HepG2 (cell line): ENCODE data around the gene CD3G. TPM values are rescaled to one million over a fixed set of nuclear protein-coding genes. Genes with fewer than 3 reads are reported as not detected.

ENCODE experiments used
- ATAC-seq: fragments of 200-7000 bp; cut with Tn5 transposase; 3 replicates; pipeline ENCODE4 v1.9.1; 2020; ENCODE audit warnings: mild to moderate bottlenecking, moderate library complexity
- BruUV-seq: library from RNA; stranded (reverse); fragments of 400-500 nt; replicated peaks from 2 replicates; lab custom pipeline; 2021; lab: Mats Ljungman, UMichigan
- CTCF ChIA-PET: fragments of 300-600 bp; formaldehyde crosslinking; extraction: SDS; loops from one replicate; lab custom pipeline; 2021; ENCODE audit warnings: low total read pairs, inconsistent platforms, low intra/inter-chr PET ratio; lab: Yijun Ruan, JAX
- POLR2A ChIA-PET: fragments of 350-600 bp; sonication (Branson Sonifier 250); formaldehyde crosslinking; loops from one replicate; lab custom pipeline; 2020; ENCODE audit warnings: antibody characterized with exemption, inconsistent platforms; lab: Yijun Ruan, JAX
- DNase-seq: peaks from one replicate; pipeline ENCODE4 v3.0.0-alpha.2; 2015; ENCODE audit warnings: low spot score
- FAIRE-seq: peaks from 3 replicates; lab custom pipeline; 2011; peaks lifted over from hg19 to GRCh38; lab: Jason Lieb, UNC
- H2AFZ ChIP-seq: one replicate; pipeline ENCODE4 v1.6.1; 2011; ENCODE audit warnings: low read length, inconsistent platforms
- H3K27ac ChIP-seq: fragments of 300-600 bp; 3 replicates; pipeline ENCODE4 v1.8.0; 2011; ENCODE audit warnings: mixed run types, mild to moderate bottlenecking, mixed read lengths, low read length, inconsistent platforms; ENCODE audit not compliant: insufficient read depth; ENCODE audit errors: extremely low read length
- H3K27me3 ChIP-seq, 2 experiments: fragments of 200-600 bp in 1 of 2; 2 replicates in 1 of 2; 3 replicates in 1 of 2; pipeline versions ENCODE4 v1.6.0 to v1.8.0; 2011; ENCODE audit warnings: low read length in 2 of 2, mild to moderate bottlenecking in 2 of 2, moderate library complexity in 2 of 2, inconsistent platforms in 1 of 2; ENCODE audit not compliant: insufficient read depth in 2 of 2, control insufficient read depth in 1 of 2
- H3K36me3 ChIP-seq, 2 experiments: fragments of 200-600 bp in 1 of 2; replicated peaks in 1 of 2; 2 replicates in 1 of 2; 3 replicates in 1 of 2; pipeline versions ENCODE4 v1.5.1 to v1.8.0; 2011; ENCODE audit warnings: low read length in 2 of 2, inconsistent platforms in 1 of 2; ENCODE audit not compliant: insufficient read depth in 2 of 2, control insufficient read depth in 1 of 2
- H3K4me1 ChIP-seq: 2 replicates; pipeline ENCODE4 v1.5.1; 2012; ENCODE audit warnings: low read length, inconsistent platforms; ENCODE audit not compliant: insufficient read depth
- H3K4me2 ChIP-seq: 2 replicates; pipeline ENCODE4 v1.6.0; 2011; ENCODE audit warnings: low read depth, low read length, inconsistent platforms
- H3K4me3 ChIP-seq, 3 experiments: fragments of 200-600 bp in 1 of 3; sonication (generic), shearing (Covaris generic) in 1 of 3; replicated peaks in 1 of 3; 2 replicates each; pipeline ENCODE4 v1.5.1; 2011 to 2016; ENCODE audit warnings: low read length in 3 of 3, inconsistent platforms in 2 of 3, low read depth in 2 of 3, mild to moderate bottlenecking in 2 of 3, control low read depth in 1 of 3, mixed read lengths in 1 of 3; ENCODE audit not compliant: insufficient read depth in 1 of 3
- H3K79me2 ChIP-seq: one replicate; pipeline ENCODE4 v1.6.1; 2011; ENCODE audit warnings: low read length, inconsistent platforms; ENCODE audit not compliant: insufficient read depth
- H3K9ac ChIP-seq: 2 replicates; pipeline ENCODE4 v1.6.0; 2011; ENCODE audit warnings: mild to moderate bottlenecking, low read depth, low read length, inconsistent platforms; ENCODE audit not compliant: insufficient read depth
- H3K9me3 ChIP-seq: 2 replicates; pipeline ENCODE4 v1.5.1; 2012; ENCODE audit warnings: mild to moderate bottlenecking, low read length
- H4K20me1 ChIP-seq: 2 replicates; pipeline ENCODE4 v1.6.0; 2011; ENCODE audit warnings: inconsistent platforms, mild to moderate bottlenecking, low read length, moderate library complexity; ENCODE audit not compliant: insufficient read depth
- FOXJ3 ChIP-seq: sonication (generic); formaldehyde crosslinking; IDR thresholded peaks from 2 replicates; pipeline ENCODE4 v1.4.0; 2020; ENCODE audit warnings: missing genetic modification reagents, mild to moderate bottlenecking, borderline replicate concordance
- TCF7 ChIP-seq: sonication (generic); IDR thresholded peaks from 2 replicates; pipeline ENCODE4 v1.6.1; 2016; ENCODE audit warnings: antibody characterized with exemption, low read depth
- ZBTB7B ChIP-seq: sonication (generic); formaldehyde crosslinking; IDR thresholded peaks from 2 replicates; pipeline ENCODE4 v1.4.0; 2020; ENCODE audit warnings: missing genetic modification reagents
- ZFP36L1 ChIP-seq: sonication (generic); formaldehyde crosslinking; IDR thresholded peaks from 2 replicates; pipeline ENCODE4 v1.8.0; 2022; ENCODE audit warnings: mild to moderate bottlenecking, missing genetic modification reagents, moderate library complexity
- ZNF180 ChIP-seq: sonication (generic); formaldehyde crosslinking; IDR thresholded peaks from 2 replicates; pipeline ENCODE4 v1.4.0; 2020; ENCODE audit warnings: low read depth, missing genetic modification reagents, borderline replicate concordance
- in situ Hi-C: cut with HindIII; loops from 2 replicates; pipeline ENCODE4 v1.10.0; 2017; ENCODE audit warnings: low pct_unique_long_range_greater_than_20kb; ENCODE audit not compliant: extremely low pct_ligation_motif_present
- intact Hi-C: fragments of 100-400 bp; cut with micrococcal nuclease; formaldehyde crosslinking; loops from one replicate; pipeline ENCODE4 v1.10.0; 2022; ENCODE audit not compliant: unreplicated experiment
- polyA plus RNA-seq, 8 experiments: library from polyadenylated mRNA; depleted of rRNA in 3 of 8; stranded (reverse) in 7 of 8; unstranded in 1 of 8; fragments of >200 nt; fragmentation: Illumina TruSeq in 4 of 8; extraction: Trizol in 4 of 8; gene quantifications; 2 replicates each; pipeline versions ENCODE4 v1.2.1 to v1.2.3, GENCODE V29; 2011 to 2016; ENCODE audit warnings: low read depth in 4 of 8, missing spikeins in 1 of 8, mixed read lengths in 1 of 8; ENCODE audit not compliant: insufficient read depth in 1 of 8
- total RNA-seq, 5 experiments: library from RNA; depleted of rRNA; stranded (reverse); fragments of >200 nt; fragmentation: Illumina TruSeq; extraction: Trizol; gene quantifications; 2 replicates each; pipeline ENCODE4 v1.2.3, GENCODE V29; 2016; ENCODE audit warnings: low read depth in 1 of 5
- TF ChIP-seq, protein P1 (sequence below): sonication (generic); formaldehyde crosslinking; IDR thresholded peaks from 2 replicates; pipeline ENCODE4 v1.5.1; 2020; ENCODE audit warnings: mild to moderate bottlenecking, missing genetic modification reagents, borderline replicate concordance
- TF ChIP-seq, protein P2 (sequence below): sonication (generic); formaldehyde crosslinking; IDR thresholded peaks from 2 replicates; pipeline ENCODE4 v1.8.1; 2022; ENCODE audit warnings: mild to moderate bottlenecking, missing genetic modification reagents
- TF ChIP-seq, protein P3 (sequence below): sonication (generic); formaldehyde crosslinking; IDR thresholded peaks from 2 replicates; pipeline ENCODE4 v1.9.0; 2021; ENCODE audit warnings: missing genetic modification reagents, mild to moderate bottlenecking, borderline replicate concordance

The CD3G gene
- total and polyA plus RNA-seq, 2 of the 13 experiments (the other 11 are each of a cell fraction or from before 2014, with no cell fraction given), result not detected

DNA sequence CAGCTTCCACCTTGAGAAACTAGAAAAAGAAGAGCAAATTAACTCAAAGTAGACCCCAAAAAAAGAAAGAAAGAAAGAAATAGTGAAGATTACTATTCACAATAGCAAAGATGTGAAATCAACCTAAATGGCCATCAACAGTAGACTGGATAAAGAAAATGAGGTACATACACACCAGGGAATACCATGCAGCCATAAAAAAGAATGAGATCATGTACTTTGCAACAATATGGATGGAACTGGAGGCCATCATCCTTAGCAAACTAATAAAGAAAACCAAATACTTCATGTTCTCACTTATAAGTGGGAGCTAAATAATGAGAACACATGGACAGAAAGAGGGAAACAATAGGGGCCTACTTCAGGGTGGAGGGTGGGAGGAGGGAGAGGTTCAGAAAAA, 15.4 kb upstream of the CD3G start:
- TF ChIP-seq ZBTB7B (CRISPR knock-in tag), result no peak
- TF ChIP-seq ZNF180 (CRISPR knock-in tag), result no peak
- no peak for TF ChIP-seq TCF7
- TF ChIP-seq, protein P1, sequence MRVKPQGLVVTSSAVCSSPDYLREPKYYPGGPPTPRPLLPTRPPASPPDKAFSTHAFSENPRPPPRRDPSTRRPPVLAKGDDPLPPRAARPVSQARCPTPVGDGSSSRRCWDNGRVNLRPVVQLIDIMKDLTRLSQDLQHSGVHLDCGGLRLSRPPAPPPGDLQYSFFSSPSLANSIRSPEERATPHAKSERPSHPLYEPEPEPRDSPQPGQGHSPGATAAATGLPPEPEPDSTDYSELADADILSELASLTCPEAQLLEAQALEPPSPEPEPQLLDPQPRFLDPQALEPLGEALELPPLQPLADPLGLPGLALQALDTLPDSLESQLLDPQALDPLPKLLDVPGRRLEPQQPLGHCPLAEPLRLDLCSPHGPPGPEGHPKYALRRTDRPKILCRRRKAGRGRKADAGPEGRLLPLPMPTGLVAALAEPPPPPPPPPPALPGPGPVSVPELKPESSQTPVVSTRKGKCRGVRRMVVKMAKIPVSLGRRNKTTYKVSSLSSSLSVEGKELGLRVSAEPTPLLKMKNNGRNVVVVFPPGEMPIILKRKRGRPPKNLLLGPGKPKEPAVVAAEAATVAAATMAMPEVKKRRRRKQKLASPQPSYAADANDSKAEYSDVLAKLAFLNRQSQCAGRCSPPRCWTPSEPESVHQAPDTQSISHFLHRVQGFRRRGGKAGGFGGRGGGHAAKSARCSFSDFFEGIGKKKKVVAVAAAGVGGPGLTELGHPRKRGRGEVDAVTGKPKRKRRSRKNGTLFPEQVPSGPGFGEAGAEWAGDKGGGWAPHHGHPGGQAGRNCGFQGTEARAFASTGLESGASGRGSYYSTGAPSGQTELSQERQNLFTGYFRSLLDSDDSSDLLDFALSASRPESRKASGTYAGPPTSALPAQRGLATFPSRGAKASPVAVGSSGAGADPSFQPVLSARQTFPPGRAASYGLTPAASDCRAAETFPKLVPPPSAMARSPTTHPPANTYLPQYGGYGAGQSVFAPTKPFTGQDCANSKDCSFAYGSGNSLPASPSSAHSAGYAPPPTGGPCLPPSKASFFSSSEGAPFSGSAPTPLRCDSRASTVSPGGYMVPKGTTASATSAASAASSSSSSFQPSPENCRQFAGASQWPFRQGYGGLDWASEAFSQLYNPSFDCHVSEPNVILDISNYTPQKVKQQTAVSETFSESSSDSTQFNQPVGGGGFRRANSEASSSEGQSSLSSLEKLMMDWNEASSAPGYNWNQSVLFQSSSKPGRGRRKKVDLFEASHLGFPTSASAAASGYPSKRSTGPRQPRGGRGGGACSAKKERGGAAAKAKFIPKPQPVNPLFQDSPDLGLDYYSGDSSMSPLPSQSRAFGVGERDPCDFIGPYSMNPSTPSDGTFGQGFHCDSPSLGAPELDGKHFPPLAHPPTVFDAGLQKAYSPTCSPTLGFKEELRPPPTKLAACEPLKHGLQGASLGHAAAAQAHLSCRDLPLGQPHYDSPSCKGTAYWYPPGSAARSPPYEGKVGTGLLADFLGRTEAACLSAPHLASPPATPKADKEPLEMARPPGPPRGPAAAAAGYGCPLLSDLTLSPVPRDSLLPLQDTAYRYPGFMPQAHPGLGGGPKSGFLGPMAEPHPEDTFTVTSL (CRISPR knock-in tag), result no peak
- TF ChIP-seq, protein P2, sequence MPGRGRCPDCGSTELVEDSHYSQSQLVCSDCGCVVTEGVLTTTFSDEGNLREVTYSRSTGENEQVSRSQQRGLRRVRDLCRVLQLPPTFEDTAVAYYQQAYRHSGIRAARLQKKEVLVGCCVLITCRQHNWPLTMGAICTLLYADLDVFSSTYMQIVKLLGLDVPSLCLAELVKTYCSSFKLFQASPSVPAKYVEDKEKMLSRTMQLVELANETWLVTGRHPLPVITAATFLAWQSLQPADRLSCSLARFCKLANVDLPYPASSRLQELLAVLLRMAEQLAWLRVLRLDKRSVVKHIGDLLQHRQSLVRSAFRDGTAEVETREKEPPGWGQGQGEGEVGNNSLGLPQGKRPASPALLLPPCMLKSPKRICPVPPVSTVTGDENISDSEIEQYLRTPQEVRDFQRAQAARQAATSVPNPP (CRISPR knock-in tag), result no peak
- TF ChIP-seq FOXJ3, result no peak
- TF ChIP-seq, protein P3, sequence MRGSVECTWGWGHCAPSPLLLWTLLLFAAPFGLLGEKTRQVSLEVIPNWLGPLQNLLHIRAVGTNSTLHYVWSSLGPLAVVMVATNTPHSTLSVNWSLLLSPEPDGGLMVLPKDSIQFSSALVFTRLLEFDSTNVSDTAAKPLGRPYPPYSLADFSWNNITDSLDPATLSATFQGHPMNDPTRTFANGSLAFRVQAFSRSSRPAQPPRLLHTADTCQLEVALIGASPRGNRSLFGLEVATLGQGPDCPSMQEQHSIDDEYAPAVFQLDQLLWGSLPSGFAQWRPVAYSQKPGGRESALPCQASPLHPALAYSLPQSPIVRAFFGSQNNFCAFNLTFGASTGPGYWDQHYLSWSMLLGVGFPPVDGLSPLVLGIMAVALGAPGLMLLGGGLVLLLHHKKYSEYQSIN, result no peak
- no peak for TF ChIP-seq ZFP36L1 (CRISPR knock-in tag)
- no peak overlapping the region for H3K27ac ChIP-seq
- H3K36me3 ChIP-seq, result no peaks in the 10 kb centered on the region
- ATAC-seq (no peak), DNase-seq (no peak), FAIRE-seq (no peak)
- BruUV-seq, result no TSS peak
- no peaks in the 10 kb centered on the region for H4K20me1 ChIP-seq
- no peak overlapping the region for H3K4me2 ChIP-seq
- no peak overlapping the region for H2AFZ ChIP-seq
- in situ Hi-C loops, result no loop called here
- no peaks in the 10 kb centered on the region for H3K79me2 ChIP-seq
- H3K9me3 ChIP-seq, result no peaks in the 10 kb centered on the region
- intact Hi-C loops, result no loop called here
- peaks cover 4% of the 10 kb centered on the region for H3K4me1 ChIP-seq
- H3K9ac ChIP-seq, result no peak overlapping the region
- ChIA-PET CTCF (no interaction called here), POLR2A (no interaction called here)
- H3K4me3 ChIP-seq, result no peak overlapping the region
- H3K27me3 ChIP-seq, result peaks cover 0 to 3% of the 10 kb centered on the region in 2 experiments; a peak in 2 of 5 replicates
